Panc1 (cell line): ENCODE measurements around the gene SERPINB1. TPM values are rescaled to one million over a fixed set of nuclear protein-coding genes. Genes with fewer than 3 reads are reported as not detected.

Source experiments
- ATAC-seq: fragments of 200-7000 bp; cut with Tn5 transposase; 2 replicates; pipeline ENCODE4 v1.9.1; 2020; ENCODE audit warnings: mild to moderate bottlenecking, moderate library complexity
- BruUV-seq: library from RNA; stranded (reverse); fragments of 400-500 nt; replicated peaks from 2 replicates; lab custom pipeline; 2021; lab: Mats Ljungman, UMichigan
- CTCF ChIA-PET: fragments of 300-600 bp; sonication (Branson Sonifier 250); formaldehyde crosslinking; loops from one replicate; lab custom pipeline; 2022; ENCODE audit warnings: antibody characterized with exemption; lab: Charles Lee
- POLR2A ChIA-PET: fragments of 300-600 bp; sonication (Branson Sonifier 250); formaldehyde crosslinking; loops from one replicate; lab custom pipeline; 2022; ENCODE audit warnings: antibody characterized with exemption; lab: Charles Lee
- DNase-seq: peaks from one replicate; pipeline ENCODE4 v3.0.0-alpha.2; 2010; ENCODE audit warnings: low read depth, low spot score
- H3K27ac ChIP-seq: 2 replicates; pipeline ENCODE4 v1.5.1; 2011; ENCODE audit warnings: mild to moderate bottlenecking, low read length, inconsistent platforms
- H3K27me3 ChIP-seq: fragments of 200-500 bp; sonication (Bioruptor generic); 2 replicates; pipeline ENCODE4 v1.6.0; 2014; ENCODE audit warnings: low read length, inconsistent platforms; ENCODE audit not compliant: control insufficient read depth, insufficient read depth
- H3K36me3 ChIP-seq: fragments of 200-500 bp; sonication (Bioruptor generic); 2 replicates; pipeline ENCODE4 v1.5.1; 2014; ENCODE audit warnings: inconsistent platforms, mild to moderate bottlenecking, low read length, moderate library complexity; ENCODE audit not compliant: control insufficient read depth, insufficient read depth
- H3K4me1 ChIP-seq: 2 replicates; pipeline ENCODE4 v1.5.1; 2011; ENCODE audit warnings: inconsistent platforms, mild to moderate bottlenecking, low read length, moderate library complexity; ENCODE audit not compliant: control insufficient read depth, insufficient read depth
- H3K4me3 ChIP-seq, 2 experiments: 2 replicates each; pipeline ENCODE4 v1.5.1; 2011 to 2012; ENCODE audit warnings: low read depth in 2 of 2, low read length in 2 of 2, mild to moderate bottlenecking in 2 of 2, inconsistent platforms in 1 of 2, moderate library complexity in 1 of 2
- H3K9me3 ChIP-seq: fragments of 200-500 bp; sonication (Bioruptor generic); 2 replicates; pipeline ENCODE4 v1.5.1; 2014; ENCODE audit warnings: low read depth, mild to moderate bottlenecking, inconsistent platforms, low read length, moderate library complexity; ENCODE audit not compliant: control insufficient read depth, insufficient read depth
- POLR2AphosphoS5 ChIP-seq: IDR thresholded peaks from 2 replicates; pipeline ENCODE4 v1.6.1; 2012; ENCODE audit warnings: mild to moderate bottlenecking, low read depth, low read length, moderate library complexity
- TCF7L2 ChIP-seq: IDR thresholded peaks from 2 replicates; pipeline ENCODE4 v1.6.1; 2011; ENCODE audit warnings: mild to moderate bottlenecking, low read depth, low read length, inconsistent platforms
- in situ Hi-C: cut with HindIII; loops from 2 replicates; pipeline ENCODE4 v1.10.0; 2016; ENCODE audit warnings: low sequenced_read_pairs, low pct_unique_long_range_greater_than_20kb
- intact Hi-C: fragments of 100-400 bp; cut with micrococcal nuclease; formaldehyde crosslinking; loops from one replicate; pipeline ENCODE4 v1.10.0; 2022; ENCODE audit not compliant: unreplicated experiment
- total RNA-seq: library from RNA; stranded (reverse); gene quantifications from one replicate; pipeline ENCODE4 v1.2.1, GENCODE V29; 2021; ENCODE audit not compliant: unreplicated experiment
- TF ChIP-seq, protein P1 (sequence below): fragments of 450-650 bp; IDR thresholded peaks from 2 replicates; pipeline ENCODE4 v1.5.1; 2017; ENCODE audit warnings: mild to moderate bottlenecking
- TF ChIP-seq, protein P2 (sequence below), 2 experiments: IDR thresholded peaks; 2 replicates each; pipeline ENCODE4 v1.6.1; 2011 to 2012; ENCODE audit warnings: low read depth in 2 of 2, control low read depth in 1 of 2, low read length in 1 of 2, mild to moderate bottlenecking in 1 of 2, moderate library complexity in 1 of 2; ENCODE audit not compliant: insufficient read depth in 1 of 2

The SERPINB1 gene
- total RNA-seq, 1 experiment from 2014 or later: 40.8 TPM

- POLR2A ChIA-PET: interaction anchor here (0.7 kb wide), 1 partner anchor 134 kb away, joined by 9 read pairs; no protein-coding TSS in a partner anchor
- Histone ChIP-seq H3K4me3 (peak overlapping the region in 1 of 2 experiments; percentile 10; a peak in 2 of 4 replicates), H3K27ac (peak overlapping the region; percentile 87), H3K4me1 (peaks cover 45% of the 10 kb centered on the region), H3K27me3 (no peaks in the 10 kb centered on the region), H3K9me3 (no peaks in the 10 kb centered on the region), H3K36me3 (no peaks in the 10 kb centered on the region)
- CTCF ChIA-PET: interaction anchor here (0.7 kb wide), 1 partner anchor 33 kb away, joined by 10 read pairs; no protein-coding TSS in a partner anchor
- in situ Hi-C loops: no loop called here
- intact Hi-C loops: no loop called here
- BruUV-seq: no TSS peak
- TF ChIP-seq TCF7L2 (no peak), POLR2AphosphoS5 (peak; percentile 27; the same call in 1 of the 2 replicates)
- TF ChIP-seq, protein P1, sequence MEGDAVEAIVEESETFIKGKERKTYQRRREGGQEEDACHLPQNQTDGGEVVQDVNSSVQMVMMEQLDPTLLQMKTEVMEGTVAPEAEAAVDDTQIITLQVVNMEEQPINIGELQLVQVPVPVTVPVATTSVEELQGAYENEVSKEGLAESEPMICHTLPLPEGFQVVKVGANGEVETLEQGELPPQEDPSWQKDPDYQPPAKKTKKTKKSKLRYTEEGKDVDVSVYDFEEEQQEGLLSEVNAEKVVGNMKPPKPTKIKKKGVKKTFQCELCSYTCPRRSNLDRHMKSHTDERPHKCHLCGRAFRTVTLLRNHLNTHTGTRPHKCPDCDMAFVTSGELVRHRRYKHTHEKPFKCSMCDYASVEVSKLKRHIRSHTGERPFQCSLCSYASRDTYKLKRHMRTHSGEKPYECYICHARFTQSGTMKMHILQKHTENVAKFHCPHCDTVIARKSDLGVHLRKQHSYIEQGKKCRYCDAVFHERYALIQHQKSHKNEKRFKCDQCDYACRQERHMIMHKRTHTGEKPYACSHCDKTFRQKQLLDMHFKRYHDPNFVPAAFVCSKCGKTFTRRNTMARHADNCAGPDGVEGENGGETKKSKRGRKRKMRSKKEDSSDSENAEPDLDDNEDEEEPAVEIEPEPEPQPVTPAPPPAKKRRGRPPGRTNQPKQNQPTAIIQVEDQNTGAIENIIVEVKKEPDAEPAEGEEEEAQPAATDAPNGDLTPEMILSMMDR: no peak
- DNase-seq (no peak), ATAC-seq (peak; percentile 67)
Observed at GRCh38 chr6:2857580-2858337, 16.1 kb upstream of the SERPINB1 start.

DNA sequence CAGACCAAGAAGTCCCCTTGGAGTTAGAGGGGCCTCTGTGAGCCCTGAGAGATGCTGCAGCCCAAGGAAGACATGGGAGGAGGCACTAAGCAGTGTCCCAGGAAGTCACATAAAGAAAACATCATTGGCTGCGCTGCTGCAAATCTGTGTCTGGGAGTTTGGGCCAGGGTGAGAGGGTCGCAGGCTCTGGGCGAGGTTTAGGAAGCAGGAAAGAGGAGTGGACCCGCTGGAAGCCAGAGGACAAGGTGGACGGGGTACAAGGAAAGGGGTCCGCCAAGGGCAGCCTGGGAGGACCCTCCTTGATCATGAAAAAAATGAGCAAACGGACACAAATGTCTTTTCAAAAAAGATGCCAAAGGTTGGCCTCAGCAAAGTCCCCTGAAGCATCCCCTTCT, 15.5 kb upstream of the SERPINB1 start:
- no peaks in the 10 kb centered on the region for H3K9me3 ChIP-seq
- POLR2A ChIA-PET: no interaction called here
- no peaks in the 10 kb centered on the region for H3K36me3 ChIP-seq
- intact Hi-C loops: no loop called here
- ATAC-seq (peak; percentile 8; the same call in 1 of the 2 replicates), DNase-seq (no peak)
- H3K27ac ChIP-seq: peak overlapping the region; percentile 87
- BruUV-seq: no TSS peak
- no peaks in the 10 kb centered on the region for H3K27me3 ChIP-seq
- peak overlapping the region in 1 of 2 experiments; percentile 10; a peak in 2 of 4 replicates for H3K4me3 ChIP-seq
- CTCF ChIA-PET: no interaction called here
- TF ChIP-seq, protein P1: no peak
- TF ChIP-seq, protein P2, sequence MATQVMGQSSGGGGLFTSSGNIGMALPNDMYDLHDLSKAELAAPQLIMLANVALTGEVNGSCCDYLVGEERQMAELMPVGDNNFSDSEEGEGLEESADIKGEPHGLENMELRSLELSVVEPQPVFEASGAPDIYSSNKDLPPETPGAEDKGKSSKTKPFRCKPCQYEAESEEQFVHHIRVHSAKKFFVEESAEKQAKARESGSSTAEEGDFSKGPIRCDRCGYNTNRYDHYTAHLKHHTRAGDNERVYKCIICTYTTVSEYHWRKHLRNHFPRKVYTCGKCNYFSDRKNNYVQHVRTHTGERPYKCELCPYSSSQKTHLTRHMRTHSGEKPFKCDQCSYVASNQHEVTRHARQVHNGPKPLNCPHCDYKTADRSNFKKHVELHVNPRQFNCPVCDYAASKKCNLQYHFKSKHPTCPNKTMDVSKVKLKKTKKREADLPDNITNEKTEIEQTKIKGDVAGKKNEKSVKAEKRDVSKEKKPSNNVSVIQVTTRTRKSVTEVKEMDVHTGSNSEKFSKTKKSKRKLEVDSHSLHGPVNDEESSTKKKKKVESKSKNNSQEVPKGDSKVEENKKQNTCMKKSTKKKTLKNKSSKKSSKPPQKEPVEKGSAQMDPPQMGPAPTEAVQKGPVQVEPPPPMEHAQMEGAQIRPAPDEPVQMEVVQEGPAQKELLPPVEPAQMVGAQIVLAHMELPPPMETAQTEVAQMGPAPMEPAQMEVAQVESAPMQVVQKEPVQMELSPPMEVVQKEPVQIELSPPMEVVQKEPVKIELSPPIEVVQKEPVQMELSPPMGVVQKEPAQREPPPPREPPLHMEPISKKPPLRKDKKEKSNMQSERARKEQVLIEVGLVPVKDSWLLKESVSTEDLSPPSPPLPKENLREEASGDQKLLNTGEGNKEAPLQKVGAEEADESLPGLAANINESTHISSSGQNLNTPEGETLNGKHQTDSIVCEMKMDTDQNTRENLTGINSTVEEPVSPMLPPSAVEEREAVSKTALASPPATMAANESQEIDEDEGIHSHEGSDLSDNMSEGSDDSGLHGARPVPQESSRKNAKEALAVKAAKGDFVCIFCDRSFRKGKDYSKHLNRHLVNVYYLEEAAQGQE (IDR thresholded peaks at IDR 0.05; ENCODE audit: insufficient read depth in 1 of 2, low read depth in 2 of 2, low read length in 1 of 2): no peak
- peaks cover 45% of the 10 kb centered on the region for H3K4me1 ChIP-seq
- in situ Hi-C loops: no loop called here
